ENCODE data around the gene VASN. TPM values are rescaled to one million over a fixed set of nuclear protein-coding genes. Genes with fewer than 3 reads are reported as not detected.

VASN gene
- total RNA-seq, 1 donor from 2014 or later = 37.6 TPM

- no peak overlapping the region for H3K4me3 Mint-ChIP-seq
- no peaks in the 10 kb centered on the region for H3K27me3 Mint-ChIP-seq (ENCODE audit: low read depth)
- peak overlapping the region; percentile 72 for H3K27ac Mint-ChIP-seq
- DNase-seq (ENCODE audit: low spot score in 2 of 2, unreplicated experiment in 2 of 2) = no peak
- H3K4me1 Mint-ChIP-seq = peaks cover 59% of the 10 kb centered on the region
- TF ChIP-seq CTCF (IDR thresholded peaks at IDR 0.05; ENCODE audit: unreplicated experiment) = no peak
- H3K36me3 Mint-ChIP-seq = no peaks in the 10 kb centered on the region
- no peaks in the 10 kb centered on the region for H3K9me3 Mint-ChIP-seq
These were observed 17.7 kb downstream of the VASN start for GRCh38 chr16:4389051-4389955.

- peaks cover 56% of the 10 kb centered on the region for H3K4me1 Mint-ChIP-seq
- H3K27me3 Mint-ChIP-seq (ENCODE audit: low read depth) = no peaks in the 10 kb centered on the region
- H3K27ac Mint-ChIP-seq = peak overlapping the region; percentile 64
- peaks cover 2% of the 10 kb centered on the region for H3K36me3 Mint-ChIP-seq
- no peak for DNase-seq (ENCODE audit: low spot score in 2 of 2, unreplicated experiment in 2 of 2)
- no peak for TF ChIP-seq CTCF (IDR thresholded peaks at IDR 0.05; ENCODE audit: unreplicated experiment)
- H3K4me3 Mint-ChIP-seq = no peak overlapping the region
- H3K9me3 Mint-ChIP-seq = no peaks in the 10 kb centered on the region
These were observed 18.9 kb downstream of the VASN start for GRCh38 chr16:4390266-4391260.

GRCh38 chr16:4391631-4392381, 20.2 kb downstream of the VASN start:
- no peaks in the 10 kb centered on the region for H3K9me3 Mint-ChIP-seq
- H3K4me3 Mint-ChIP-seq = no peak overlapping the region
- H3K27me3 Mint-ChIP-seq (ENCODE audit: low read depth) = no peaks in the 10 kb centered on the region
- peaks cover 5% of the 10 kb centered on the region for H3K36me3 Mint-ChIP-seq
- peaks cover 51% of the 10 kb centered on the region for H3K4me1 Mint-ChIP-seq
- DNase-seq (ENCODE audit: low spot score in 2 of 2, unreplicated experiment in 2 of 2) = no peak
- H3K27ac Mint-ChIP-seq = peak overlapping the region; percentile 95
- no peak for TF ChIP-seq CTCF (IDR thresholded peaks at IDR 0.05; ENCODE audit: unreplicated experiment)

GRCh38 chr16:4392382-4393239, 21.0 kb downstream of the VASN start:
- peaks cover 43% of the 10 kb centered on the region for H3K4me1 Mint-ChIP-seq
- H3K9me3 Mint-ChIP-seq = no peaks in the 10 kb centered on the region
- TF ChIP-seq CTCF (IDR thresholded peaks at IDR 0.05; ENCODE audit: unreplicated experiment) = no peak
- peaks cover 5% of the 10 kb centered on the region for H3K36me3 Mint-ChIP-seq
- peak; percentile 72 to 83 for DNase-seq (ENCODE audit: low spot score in 2 of 2, unreplicated experiment in 2 of 2)
- H3K27me3 Mint-ChIP-seq (ENCODE audit: low read depth) = no peaks in the 10 kb centered on the region
- peak overlapping the region; percentile 15 for H3K4me3 Mint-ChIP-seq
- peak overlapping the region; percentile 95 for H3K27ac Mint-ChIP-seq
